ENCODE results near the gene SLC22A13. TPM values are rescaled to one million over a fixed set of nuclear protein-coding genes. Genes with fewer than 3 reads are reported as not detected.
A peak's percentile ranks its signal among the peaks of the same experiment; 100 is the strongest.

The SLC22A13 gene
- total RNA-seq, 1 experiment from 2014 or later, result not detected

GRCh38 chr3:38257583-38257982, 8.0 kb upstream of the SLC22A13 start:
- in situ Hi-C loops (cut with HindIII; ENCODE audit: low pct_unique_long_range_greater_than_20kb, low sequenced_read_pairs), result no loop called here
- DNase-seq (ENCODE audit: low read depth), result peak; percentile 23

- in situ Hi-C loops (cut with HindIII; ENCODE audit: low pct_unique_long_range_greater_than_20kb, low sequenced_read_pairs), result no loop called here
- DNase-seq (ENCODE audit: low read depth), result no peak
These were observed 5.1 kb upstream of the SLC22A13 start for GRCh38 chr3:38260474-38260873.

GRCh38 chr3:38264353-38264771, 1.2 kb upstream of the SLC22A13 start:
- DNase-seq (ENCODE audit: low read depth), result no peak
- in situ Hi-C loops (cut with HindIII; ENCODE audit: low pct_unique_long_range_greater_than_20kb, low sequenced_read_pairs), result no loop called here

- no peak for DNase-seq (ENCODE audit: low read depth)
- in situ Hi-C loops (cut with HindIII; ENCODE audit: low pct_unique_long_range_greater_than_20kb, low sequenced_read_pairs), result no loop called here
These were observed 833 bp upstream of the SLC22A13 start for GRCh38 chr3:38264779-38265178.

GRCh38 chr3:38266810-38267209, 1.2 kb downstream of the SLC22A13 start:
- DNase-seq (ENCODE audit: low read depth), result no peak
- in situ Hi-C loops (cut with HindIII; ENCODE audit: low pct_unique_long_range_greater_than_20kb, low sequenced_read_pairs), result no loop called here

GRCh38 chr3:38267662-38268061, 2.0 kb downstream of the SLC22A13 start:
- no peak for DNase-seq (ENCODE audit: low read depth)
- in situ Hi-C loops (cut with HindIII; ENCODE audit: low pct_unique_long_range_greater_than_20kb, low sequenced_read_pairs), result no loop called here

GRCh38 chr3:38268087-38268486, 2.5 kb downstream of the SLC22A13 start:
- DNase-seq (ENCODE audit: low read depth), result no peak
- in situ Hi-C loops (cut with HindIII; ENCODE audit: low pct_unique_long_range_greater_than_20kb, low sequenced_read_pairs), result no loop called here

- in situ Hi-C loops (cut with HindIII; ENCODE audit: low pct_unique_long_range_greater_than_20kb, low sequenced_read_pairs), result no loop called here
- no peak for DNase-seq (ENCODE audit: low read depth)
These were observed 2.9 kb downstream of the SLC22A13 start for GRCh38 chr3:38268522-38268921.

GRCh38 chr3:38270606-38271005, 5.0 kb downstream of the SLC22A13 start:
- DNase-seq (ENCODE audit: low read depth), result no peak

GRCh38 chr3:38271553-38271952, 5.9 kb downstream of the SLC22A13 start:
- in situ Hi-C loops (cut with HindIII; ENCODE audit: low pct_unique_long_range_greater_than_20kb, low sequenced_read_pairs), result no loop called here
- no peak for DNase-seq (ENCODE audit: low read depth)

More at GRCh38 chr3:38270606-38271005, 5.0 kb downstream of the SLC22A13 start:
- in situ Hi-C loops (cut with HindIII; ENCODE audit: low pct_unique_long_range_greater_than_20kb, low sequenced_read_pairs), result no loop called here

GRCh38 chr3:38274864-38275649, 9.4 kb downstream of the SLC22A13 start:
- in situ Hi-C loops (cut with HindIII; ENCODE audit: low pct_unique_long_range_greater_than_20kb, low sequenced_read_pairs), result no loop called here
- DNase-seq (ENCODE audit: low read depth), result no peak

GRCh38 chr3:38275658-38276057, 10.0 kb downstream of the SLC22A13 start:
- in situ Hi-C loops (cut with HindIII; ENCODE audit: low pct_unique_long_range_greater_than_20kb, low sequenced_read_pairs), result no loop called here
- DNase-seq (ENCODE audit: low read depth), result no peak

- no peak for DNase-seq (ENCODE audit: low read depth)
- in situ Hi-C loops (cut with HindIII; ENCODE audit: low pct_unique_long_range_greater_than_20kb, low sequenced_read_pairs), result no loop called here
These were observed 10.7 kb downstream of the SLC22A13 start for GRCh38 chr3:38276081-38276916.

- no peak for DNase-seq (ENCODE audit: low read depth)
- in situ Hi-C loops (cut with HindIII; ENCODE audit: low pct_unique_long_range_greater_than_20kb, low sequenced_read_pairs), result no loop called here
These were observed 11.5 kb downstream of the SLC22A13 start for GRCh38 chr3:38276917-38277630.

GRCh38 chr3:38278841-38279240, 13.2 kb downstream of the SLC22A13 start:
- in situ Hi-C loops (cut with HindIII; ENCODE audit: low pct_unique_long_range_greater_than_20kb, low sequenced_read_pairs), result no loop called here
- DNase-seq (ENCODE audit: low read depth), result no peak

GRCh38 chr3:38281895-38282686, 16.5 kb downstream of the SLC22A13 start, which contains the start of gene SLC22A14:
SLC22A14 (plus strand) TSS chr3:38282294; CDS start chr3:38306027, 23,733 bp downstream.
- no peak for DNase-seq (ENCODE audit: low read depth)
- in situ Hi-C loops (cut with HindIII; ENCODE audit: low pct_unique_long_range_greater_than_20kb, low sequenced_read_pairs), result no loop called here

- no peak for DNase-seq (ENCODE audit: low read depth)
- in situ Hi-C loops (cut with HindIII; ENCODE audit: low pct_unique_long_range_greater_than_20kb, low sequenced_read_pairs), result no loop called here
These were observed 18.5 kb downstream of the SLC22A13 start for GRCh38 chr3:38283810-38284755.

All from Caki2 (cell line).